Stimulated activated effector memory CD8-positive, alpha-beta T cell treated with anti-CD3 and anti-CD28 coated beads, Interleukin-12 subunit alpha, Interleukin-12 subunit beta, amount 100 ng/mL, for 72 hours (primary cell): ENCODE results near the gene SBF2.

Experiments
- ATAC-seq: fragments of 150-1000 bp; cut with Tn5 transposase; 2 replicates; pipeline ENCODE4 v1.10.0; 2021
- DNase-seq, 2 donors: peaks; one replicate each; pipeline ENCODE4 v3.0.0; 2021 to 2022; ENCODE audit warnings: low spot score in 2 of 2
- H3K27ac Mint-ChIP-seq: one replicate; pipeline ENCODE4 v1.8.0; 2022; ENCODE audit warnings: mild to moderate bottlenecking, mixed read lengths
- H3K36me3 Mint-ChIP-seq: one replicate; pipeline ENCODE4 v1.8.0; 2022; ENCODE audit warnings: mild to moderate bottlenecking, mixed read lengths
- H3K4me1 Mint-ChIP-seq: one replicate; pipeline ENCODE4 v1.8.0; 2022; ENCODE audit warnings: mixed read lengths
- H3K4me3 Mint-ChIP-seq: one replicate; pipeline ENCODE4 v1.8.0; 2022; ENCODE audit warnings: mild to moderate bottlenecking, mixed read lengths
- H3K9me3 Mint-ChIP-seq: one replicate; pipeline ENCODE4 v1.8.0; 2022; ENCODE audit warnings: mixed read lengths

The SBF2 gene

DNA sequence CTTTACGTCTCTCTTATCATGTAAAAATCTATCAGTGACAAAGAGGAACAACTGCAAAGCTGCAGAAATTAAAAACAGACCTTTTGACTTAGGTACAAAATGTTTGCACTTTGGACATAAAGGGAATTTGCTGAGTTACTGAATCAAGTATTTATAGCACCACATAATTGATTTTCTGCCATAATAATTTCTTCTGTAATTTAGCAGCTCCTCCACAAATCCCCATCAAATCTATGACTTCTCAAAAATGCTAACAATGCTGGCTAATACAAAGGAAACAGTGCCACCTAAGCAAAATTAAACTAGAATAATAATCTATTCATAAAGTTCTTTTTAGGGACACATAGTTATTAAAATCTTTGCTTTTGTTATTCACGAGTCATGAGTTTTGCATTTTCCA lies 415.1 kb downstream of the SBF2 start:
- H3K4me3 Mint-ChIP-seq, result no peak overlapping the region
- ATAC-seq, result no peak

DNA sequence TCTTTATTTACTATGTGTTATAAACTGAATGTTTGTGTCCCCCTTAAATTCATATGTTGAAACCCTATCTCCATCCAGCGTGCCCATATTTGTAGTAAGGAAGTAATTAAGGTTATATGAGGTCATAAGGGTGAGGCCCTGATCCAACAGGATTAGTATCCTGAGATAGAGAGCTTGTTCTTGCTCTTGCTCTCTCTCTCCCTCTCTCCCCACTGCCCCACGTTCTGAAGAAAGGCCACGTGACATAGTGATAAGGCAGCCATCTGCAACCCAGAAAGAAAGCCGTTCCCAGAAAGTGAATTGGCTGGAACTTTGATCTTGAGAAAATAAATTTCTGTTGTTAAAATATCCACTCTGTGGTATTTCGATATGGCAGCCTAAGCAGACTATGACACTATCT lies 417.7 kb downstream of the SBF2 start:
- no peak for DNase-seq
- ATAC-seq, result no peak
- H3K27ac Mint-ChIP-seq, result no peak overlapping the region
- H3K9me3 Mint-ChIP-seq, result no peaks in the 10 kb centered on the region
- peaks cover 5% of the 10 kb centered on the region for H3K4me1 Mint-ChIP-seq
- H3K4me3 Mint-ChIP-seq, result no peak overlapping the region
- no peaks in the 10 kb centered on the region for H3K36me3 Mint-ChIP-seq

More for the DNA sequence above, 415.1 kb downstream of the SBF2 start:
- no peak overlapping the region for H3K27ac Mint-ChIP-seq
- H3K36me3 Mint-ChIP-seq, result no peaks in the 10 kb centered on the region
- no peak for DNase-seq
- H3K9me3 Mint-ChIP-seq, result no peaks in the 10 kb centered on the region
- H3K4me1 Mint-ChIP-seq, result no peaks in the 10 kb centered on the region

DNA sequence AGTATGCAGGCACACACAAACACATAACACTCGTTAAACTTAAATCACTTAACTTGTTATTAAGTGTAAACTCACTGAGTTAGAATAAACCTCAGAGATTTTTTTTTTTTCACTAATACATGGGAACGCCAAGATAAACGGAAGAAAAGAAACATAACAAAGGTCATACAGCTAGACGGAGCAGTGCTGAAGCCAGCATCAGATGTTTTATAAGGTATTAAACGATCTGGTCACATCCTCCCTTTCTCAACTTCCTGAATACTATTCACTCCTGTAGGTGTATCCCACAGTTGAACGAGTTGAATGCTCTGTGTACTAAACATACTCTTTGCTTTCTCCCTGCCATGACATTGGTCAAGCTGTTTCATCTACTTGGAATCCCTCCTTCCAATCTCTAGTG lies 418.2 kb downstream of the SBF2 start:
- H3K9me3 Mint-ChIP-seq, result no peaks in the 10 kb centered on the region

GRCh38 chr11:9875399-9875798 lies 418.6 kb downstream of the SBF2 start:
- ATAC-seq, result no peak
- H3K4me3 Mint-ChIP-seq, result no peak overlapping the region
- no peak overlapping the region for H3K27ac Mint-ChIP-seq

More for the DNA sequence above, 418.2 kb downstream of the SBF2 start:
- no peaks in the 10 kb centered on the region for H3K36me3 Mint-ChIP-seq
- no peak for DNase-seq
- H3K27ac Mint-ChIP-seq, result no peak overlapping the region
- no peak for ATAC-seq
- no peak overlapping the region for H3K4me3 Mint-ChIP-seq
- H3K4me1 Mint-ChIP-seq, result peaks cover 5% of the 10 kb centered on the region

GRCh38 chr11:9874466-9874865 lies 419.6 kb downstream of the SBF2 start:
- H3K9me3 Mint-ChIP-seq, result no peaks in the 10 kb centered on the region
- no peak overlapping the region for H3K4me3 Mint-ChIP-seq
- DNase-seq (no peak), ATAC-seq (peak; percentile 75)
- peaks cover 5% of the 10 kb centered on the region for H3K4me1 Mint-ChIP-seq
- H3K36me3 Mint-ChIP-seq, result no peaks in the 10 kb centered on the region
- no peak overlapping the region for H3K27ac Mint-ChIP-seq

More at GRCh38 chr11:9875399-9875798, 418.6 kb downstream of the SBF2 start:
- DNase-seq, result no peak
- Mint-ChIP-seq H3K9me3 (no peaks in the 10 kb centered on the region), H3K36me3 (no peaks in the 10 kb centered on the region), H3K4me1 (peaks cover 5% of the 10 kb centered on the region)

DNA sequence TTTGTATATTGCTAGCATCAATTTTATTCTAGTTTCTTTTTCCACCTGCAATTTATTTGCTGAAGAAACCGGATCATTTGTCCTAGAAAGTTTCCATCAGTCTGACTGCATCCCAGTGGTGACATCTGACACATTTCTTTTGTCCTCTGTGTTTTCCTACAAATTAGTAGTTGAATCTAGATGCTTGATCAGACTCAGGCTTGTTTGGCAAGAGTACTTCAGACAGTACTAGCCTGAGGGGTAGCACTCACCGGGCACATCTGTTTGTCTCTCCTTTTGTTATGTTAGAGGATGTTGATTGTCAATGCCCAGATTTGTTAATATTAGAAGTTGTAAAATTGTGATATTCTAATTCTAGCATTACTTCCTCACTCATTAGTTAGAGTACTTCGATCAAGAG lies 425.4 kb downstream of the SBF2 start:
- H3K9me3 Mint-ChIP-seq, result no peaks in the 10 kb centered on the region
- H3K36me3 Mint-ChIP-seq, result no peaks in the 10 kb centered on the region
- no peak overlapping the region for H3K27ac Mint-ChIP-seq
- H3K4me3 Mint-ChIP-seq, result no peak overlapping the region
- ATAC-seq (no peak), DNase-seq (no peak)
- H3K4me1 Mint-ChIP-seq, result peaks cover 5% of the 10 kb centered on the region

DNA sequence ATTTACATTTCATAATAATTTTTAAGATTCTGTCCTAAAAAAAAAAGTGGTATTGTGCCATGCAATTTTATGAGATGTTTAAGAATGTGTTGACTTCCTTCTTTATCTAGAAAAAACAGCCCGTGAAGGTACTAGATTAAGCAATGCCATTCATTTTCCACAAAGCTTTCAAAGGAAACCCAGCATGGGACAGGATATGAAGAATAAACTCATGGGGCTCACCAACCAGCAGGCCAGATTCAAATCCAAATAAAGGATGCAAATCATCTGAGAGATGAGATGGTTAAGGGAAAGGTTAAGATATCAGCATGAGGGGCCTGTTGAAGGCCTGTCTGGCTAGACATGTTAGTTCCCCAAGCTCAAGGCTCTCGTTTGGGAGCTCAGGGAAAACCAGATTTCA lies 431.0 kb downstream of the SBF2 start:
- H3K36me3 Mint-ChIP-seq, result no peaks in the 10 kb centered on the region
- no peak overlapping the region for H3K27ac Mint-ChIP-seq
- no peak overlapping the region for H3K4me3 Mint-ChIP-seq
- ATAC-seq (no peak), DNase-seq (no peak)
- peaks cover 16% of the 10 kb centered on the region for H3K4me1 Mint-ChIP-seq
- H3K9me3 Mint-ChIP-seq, result no peaks in the 10 kb centered on the region

- no peaks in the 10 kb centered on the region for H3K9me3 Mint-ChIP-seq
- no peaks in the 10 kb centered on the region for H3K36me3 Mint-ChIP-seq
- peak; percentile 25 to 65 for DNase-seq
- ATAC-seq, result peak; percentile 86
- no peak overlapping the region for H3K27ac Mint-ChIP-seq
- H3K4me3 Mint-ChIP-seq, result no peak overlapping the region
- peaks cover 16% of the 10 kb centered on the region for H3K4me1 Mint-ChIP-seq
These were observed 431.9 kb downstream of the SBF2 start for GRCh38 chr11:9861860-9862725.

DNA sequence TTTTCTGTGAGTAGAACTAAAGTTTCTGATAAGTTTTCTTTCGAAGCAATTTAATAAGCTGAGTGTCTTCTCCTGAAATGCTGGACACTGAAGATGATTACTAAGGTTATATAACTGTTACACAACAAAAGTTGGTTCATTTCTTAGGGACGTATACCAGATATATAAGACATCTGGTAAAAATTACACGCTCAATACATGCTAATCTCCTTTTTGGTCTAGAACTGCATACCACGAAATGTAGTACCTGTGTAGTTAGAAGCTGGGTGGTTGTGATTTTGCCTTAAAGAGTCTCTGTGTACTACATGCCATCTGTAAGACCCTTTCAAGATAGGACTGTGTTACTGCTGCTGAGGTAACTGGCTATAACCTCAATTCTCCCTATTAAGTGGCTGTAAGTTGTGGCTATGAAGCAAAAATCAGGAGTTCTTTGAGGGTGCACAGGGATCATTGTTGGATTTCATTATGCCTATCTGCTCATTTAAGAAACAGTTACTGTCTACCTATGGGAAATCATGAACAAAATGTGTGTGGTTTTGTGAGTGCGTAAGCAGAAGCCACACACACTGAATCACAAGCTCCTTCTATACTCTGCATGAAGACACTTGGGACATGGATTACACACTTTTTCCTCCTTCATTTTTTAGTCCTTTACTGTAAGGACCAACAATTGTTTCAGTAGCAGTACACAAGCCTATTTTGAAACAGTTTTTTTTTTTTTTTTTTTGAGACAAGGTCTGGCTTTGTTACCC lies 434.3 kb downstream of the SBF2 start:
- DNase-seq (no peak), ATAC-seq (peak; percentile 91)
- H3K27ac Mint-ChIP-seq, result peak overlapping the region; percentile 67

GRCh38 chr11:9858822-9859221 lies 435.2 kb downstream of the SBF2 start:
- H3K27ac Mint-ChIP-seq, result peak overlapping the region; percentile 18
- H3K36me3 Mint-ChIP-seq, result no peaks in the 10 kb centered on the region
- no peak for ATAC-seq
- peaks cover 16% of the 10 kb centered on the region for H3K4me1 Mint-ChIP-seq
- H3K9me3 Mint-ChIP-seq, result no peaks in the 10 kb centered on the region
- H3K4me3 Mint-ChIP-seq, result no peak overlapping the region
- no peak for DNase-seq

More for the DNA sequence above, 434.3 kb downstream of the SBF2 start:
- no peak overlapping the region for H3K4me3 Mint-ChIP-seq
- peaks cover 16% of the 10 kb centered on the region for H3K4me1 Mint-ChIP-seq
- H3K36me3 Mint-ChIP-seq, result no peaks in the 10 kb centered on the region
- no peaks in the 10 kb centered on the region for H3K9me3 Mint-ChIP-seq

DNA sequence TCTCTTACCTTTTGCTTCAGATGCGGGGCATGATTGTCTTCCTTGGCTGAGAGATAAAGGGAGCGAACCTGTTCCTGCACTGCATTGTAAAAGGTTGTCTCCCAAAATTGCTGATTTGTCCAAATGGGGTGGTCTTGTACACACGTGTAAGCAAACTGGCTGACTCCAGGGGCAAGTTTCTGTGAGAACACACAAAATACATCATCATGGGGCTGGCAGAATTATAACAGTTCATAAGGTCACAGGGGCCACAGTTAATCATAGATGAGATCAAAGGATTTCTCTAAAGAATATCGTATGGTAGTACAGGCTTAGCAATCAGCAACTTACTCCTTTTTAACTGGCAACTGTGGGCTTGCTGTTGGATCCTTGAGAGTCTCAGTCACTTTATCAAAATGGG lies 435.8 kb downstream of the SBF2 start:
- DNase-seq (no peak), ATAC-seq (no peak)
- H3K4me3 Mint-ChIP-seq, result no peak overlapping the region
- no peaks in the 10 kb centered on the region for H3K36me3 Mint-ChIP-seq
- H3K4me1 Mint-ChIP-seq, result peaks cover 16% of the 10 kb centered on the region
- H3K27ac Mint-ChIP-seq, result no peak overlapping the region
- no peaks in the 10 kb centered on the region for H3K9me3 Mint-ChIP-seq

GRCh38 chr11:9855579-9856287 lies 438.3 kb downstream of the SBF2 start:
- Mint-ChIP-seq H3K4me1 (peaks cover 7% of the 10 kb centered on the region), H3K27ac (no peak overlapping the region), H3K4me3 (no peak overlapping the region), H3K36me3 (no peaks in the 10 kb centered on the region), H3K9me3 (no peaks in the 10 kb centered on the region)
- no peak for DNase-seq
- ATAC-seq, result no peak

DNA sequence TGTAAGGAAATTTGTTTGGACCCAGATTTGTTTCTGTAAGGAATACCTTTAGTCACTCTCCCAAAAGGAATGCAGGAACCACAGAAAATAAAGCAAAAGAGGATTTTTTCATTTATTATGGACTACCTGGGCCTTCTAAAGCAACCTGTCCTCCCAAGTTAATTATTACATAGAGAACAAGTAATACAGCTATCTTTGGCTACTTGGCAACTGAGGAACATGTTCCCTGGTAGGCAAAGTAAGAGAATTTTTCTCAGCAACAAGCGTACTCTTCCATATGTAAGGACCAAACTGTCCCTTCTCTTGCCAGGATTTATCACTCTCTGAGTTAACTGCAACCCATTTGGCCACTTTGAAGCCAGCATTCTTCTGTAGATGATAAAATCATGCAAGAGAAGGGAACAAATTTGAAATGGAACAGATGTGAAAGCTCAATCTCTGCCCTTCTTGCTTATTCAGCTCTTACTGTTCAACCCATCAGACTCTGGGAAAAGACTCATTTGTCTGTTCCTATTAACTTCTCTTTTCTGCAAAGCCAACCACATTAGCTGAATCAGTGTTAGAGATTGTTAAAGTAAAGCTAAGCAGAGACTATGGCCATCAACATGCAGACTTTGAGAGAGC lies 440.0 kb downstream of the SBF2 start:
- DNase-seq, result no peak
- no peaks in the 10 kb centered on the region for H3K9me3 Mint-ChIP-seq
- H3K4me3 Mint-ChIP-seq, result no peak overlapping the region
- H3K27ac Mint-ChIP-seq, result no peak overlapping the region
- no peak for ATAC-seq
- no peaks in the 10 kb centered on the region for H3K36me3 Mint-ChIP-seq
- no peaks in the 10 kb centered on the region for H3K4me1 Mint-ChIP-seq

- no peaks in the 10 kb centered on the region for H3K36me3 Mint-ChIP-seq
- H3K9me3 Mint-ChIP-seq, result no peaks in the 10 kb centered on the region
- DNase-seq, result no peak
- no peak for ATAC-seq
- H3K4me3 Mint-ChIP-seq, result no peak overlapping the region
- no peaks in the 10 kb centered on the region for H3K4me1 Mint-ChIP-seq
- H3K27ac Mint-ChIP-seq, result no peak overlapping the region
These were observed 441.6 kb downstream of the SBF2 start for GRCh38 chr11:9852465-9852864.

- no peak overlapping the region for H3K27ac Mint-ChIP-seq
These were observed 442.7 kb downstream of the SBF2 start for GRCh38 chr11:9851366-9851765.

More at GRCh38 chr11:9851366-9851765, 442.7 kb downstream of the SBF2 start:
- Mint-ChIP-seq H3K4me3 (no peak overlapping the region), H3K9me3 (no peaks in the 10 kb centered on the region), H3K4me1 (no peaks in the 10 kb centered on the region), H3K36me3 (no peaks in the 10 kb centered on the region)
- ATAC-seq, result no peak
- DNase-seq, result no peak
